ENCODE measurements around the gene EEFSEC. TPM values are rescaled to one million over a fixed set of nuclear protein-coding genes. Genes with fewer than 3 reads are reported as not detected.

The EEFSEC gene
- total and polyA plus RNA-seq, 2 of the 8 experiments (the other 6 are each of a cell fraction or from before 2014, with no cell fraction given) = 13.1 to 19.8 TPM

DNA sequence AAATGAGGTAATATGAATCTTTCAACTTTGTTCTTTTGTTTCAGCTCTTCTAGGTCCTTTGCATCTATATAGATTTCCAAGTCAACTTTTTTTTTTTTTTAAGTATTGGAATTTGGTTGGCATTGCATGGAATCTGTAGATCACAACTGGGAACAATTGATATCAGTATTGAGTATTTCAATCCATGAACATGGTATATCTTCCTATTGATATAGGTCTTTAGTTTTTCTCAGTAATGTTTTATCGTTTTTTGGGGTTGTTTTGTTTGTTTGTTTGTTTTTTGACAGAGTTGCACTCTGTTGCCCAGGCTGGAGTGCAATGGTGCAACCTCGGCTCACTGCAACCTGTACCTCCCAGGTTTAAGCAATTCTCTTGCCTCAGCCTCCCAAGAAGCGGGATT lies 137.2 kb downstream of the EEFSEC start (continued):
- TF ChIP-seq SAP30 (IDR thresholded peaks at IDR 0.05; ENCODE audit: insufficient read depth, insufficient replicate concordance, low read length) (no peak), CHD2 (IDR thresholded peaks at IDR 0.05; ENCODE audit: low read length) (no peak), CREB1 (IDR thresholded peaks at IDR 0.05) (no peak), GTF2F1 (IDR thresholded peaks at IDR 0.05; ENCODE audit: borderline replicate concordance, low read depth, low read length) (no peak), JUND (IDR thresholded peaks at IDR 0.05; ENCODE audit: low read length) (no peak), TAF7 (optimal IDR thresholded peaks at IDR 0.05; ENCODE audit: borderline replicate concordance, low read depth, low read length) (no peak), NANOG (IDR thresholded peaks at IDR 0.05; ENCODE audit: insufficient read depth, low read depth, low read length, poor library complexity, severe bottlenecking) (no peak), RXRA (IDR thresholded peaks at IDR 0.05; ENCODE audit: insufficient read depth, low read depth, low read length) (no peak), BCL11A (IDR thresholded peaks at IDR 0.05; ENCODE audit: low read depth in 2 of 2, low read length in 2 of 2) (no peak)
